T1000 (cell line): ENCODE data around the gene TAF11L7.
"Not testable (repeated sequence)": the region's sequence is repeated elsewhere in the genome, so short reads cannot be mapped to it uniquely, and the experiment has no call there.

Experiments used
- DNase-seq: peaks from one replicate; lab custom pipeline; 2025; ENCODE audit warnings: mixed read lengths; lab: John Stamatoyannopoulos, UW

Gene TAF11L7

DNA sequence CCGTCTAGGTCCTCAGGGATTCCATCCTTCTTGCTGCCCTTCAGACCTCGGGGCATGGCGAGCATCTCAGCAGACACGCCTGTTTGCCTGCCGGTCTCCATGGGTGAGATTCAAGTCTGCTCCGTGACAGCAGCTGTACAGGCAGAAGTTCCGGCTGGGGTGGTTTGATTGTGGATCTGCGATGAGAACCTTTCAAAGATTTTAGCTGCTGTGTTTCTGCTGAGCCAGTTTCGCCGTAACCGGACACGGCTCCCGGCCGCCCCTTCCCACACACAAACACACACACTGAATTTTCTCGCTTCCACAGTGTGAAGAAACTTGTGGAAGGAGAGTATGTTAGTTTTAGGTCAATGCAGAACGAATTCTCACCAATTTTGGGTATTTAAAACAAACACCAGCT is at the start of gene TAF11L7:
TAF11L7 (minus strand) TSS at position 101 of the 400 bp plus-strand sequence.
- not testable (repeated sequence) for DNase-seq

DNA sequence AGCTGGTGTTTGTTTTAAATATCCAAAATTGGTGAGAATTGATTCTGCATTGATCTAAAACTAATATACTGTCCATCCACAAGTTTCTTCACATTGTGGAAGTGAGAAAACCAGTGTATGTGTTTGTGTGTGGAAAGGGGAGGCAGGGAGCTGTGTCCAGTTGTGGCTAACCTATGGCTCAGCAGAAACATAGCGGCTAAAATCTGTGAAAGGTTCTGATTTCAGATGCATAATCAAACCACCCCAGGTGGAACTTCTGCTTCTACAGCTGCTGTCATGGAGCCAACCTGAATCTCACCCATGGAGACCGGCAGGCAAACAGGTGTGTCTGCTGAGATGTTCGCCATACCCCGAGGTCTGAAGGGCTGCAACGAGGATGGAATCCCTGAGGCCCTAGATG is 48.6 kb upstream of the TAF11L7 start, which contains the start of gene TAF11L14:
TAF11L14 (plus strand) TSS at position 301 of the 400 bp plus-strand sequence.
- no peak for DNase-seq

DNA sequence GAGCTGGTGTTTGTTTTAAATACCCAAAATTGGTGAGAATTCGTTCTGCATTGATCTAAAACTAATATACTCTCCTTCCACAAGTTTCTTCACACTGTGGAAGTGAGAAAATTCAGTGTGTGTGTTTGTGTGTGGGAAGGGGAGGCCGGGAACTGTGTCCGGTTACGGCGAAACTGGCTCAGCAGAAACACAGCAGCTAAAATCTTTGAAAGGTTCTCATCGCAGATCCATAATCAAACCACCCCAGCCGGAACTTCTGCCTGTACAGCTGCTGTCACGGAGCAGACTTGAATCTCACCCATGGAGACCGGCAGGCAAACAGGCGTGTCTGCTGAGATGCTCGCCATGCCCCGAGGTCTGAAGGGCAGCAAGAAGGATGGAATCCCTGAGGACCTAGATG is 46.2 kb upstream of the TAF11L7 start, which contains the start of gene TAF11L13:
TAF11L13 (plus strand) TSS at position 301 of the 400 bp plus-strand sequence.
- not testable (repeated sequence) for DNase-seq

DNA sequence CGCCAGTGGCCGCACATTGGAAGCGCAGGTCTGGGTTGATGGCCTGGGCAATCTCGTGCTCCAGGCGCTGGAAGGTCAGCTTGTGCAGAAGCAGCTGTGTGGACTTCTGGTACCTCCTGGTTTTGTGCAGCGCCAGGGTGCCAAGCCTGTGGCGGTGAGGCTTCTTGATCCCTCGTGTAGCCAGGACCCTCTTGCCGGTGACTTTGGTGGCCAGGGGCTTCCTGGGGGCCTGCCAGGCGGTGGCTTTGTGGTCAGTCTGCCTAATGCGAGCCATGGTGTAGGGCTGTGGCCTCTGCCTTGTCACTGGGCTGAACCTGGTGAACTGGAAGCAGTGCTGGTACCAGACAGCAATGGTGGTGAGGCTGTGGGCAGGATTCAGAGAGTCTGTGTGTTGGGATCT is 40.1 kb upstream of the TAF11L7 start:
- no peak for DNase-seq

DNA sequence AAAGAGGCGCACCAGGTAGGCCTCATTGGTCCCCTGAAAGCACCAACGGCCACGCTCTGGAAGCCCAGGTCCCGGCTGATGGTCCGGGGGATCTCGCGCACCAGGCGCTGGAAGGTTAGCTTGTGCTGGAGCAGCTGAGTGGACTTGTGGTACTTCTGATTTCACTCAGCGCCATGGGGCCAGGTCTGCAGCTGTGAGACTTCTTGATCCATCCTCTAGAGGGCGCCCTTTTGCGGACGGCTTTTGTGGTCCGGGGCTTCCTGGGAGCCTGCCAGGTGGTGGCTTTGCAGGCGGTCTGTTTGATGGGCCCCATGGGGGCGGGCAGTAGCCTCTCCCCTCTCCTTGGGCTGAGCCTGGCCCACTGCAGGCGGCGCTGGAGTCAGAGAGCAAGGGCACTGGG is 35.1 kb upstream of the TAF11L7 start:
- no peak for DNase-seq

DNA sequence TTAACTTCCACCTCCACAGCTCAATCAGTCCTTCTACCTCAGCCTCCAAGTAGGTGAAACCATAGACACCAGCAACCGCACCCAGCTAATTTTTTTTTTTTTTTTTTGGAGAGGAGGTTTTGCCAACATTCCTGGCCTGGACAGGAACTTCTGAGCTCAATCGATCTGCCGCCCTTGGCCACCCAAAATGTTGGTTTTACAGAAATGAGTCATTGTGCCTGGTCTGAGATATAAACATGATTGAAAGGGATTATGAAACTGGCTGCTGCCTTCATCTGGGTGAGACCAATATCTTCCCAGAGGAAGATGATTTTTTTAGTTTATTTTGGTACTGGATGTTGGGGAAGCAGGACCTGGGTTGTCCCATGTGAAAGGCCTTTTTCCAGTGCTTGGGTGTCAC is 33.8 kb upstream of the TAF11L7 start:
- DNase-seq: no peak

DNA sequence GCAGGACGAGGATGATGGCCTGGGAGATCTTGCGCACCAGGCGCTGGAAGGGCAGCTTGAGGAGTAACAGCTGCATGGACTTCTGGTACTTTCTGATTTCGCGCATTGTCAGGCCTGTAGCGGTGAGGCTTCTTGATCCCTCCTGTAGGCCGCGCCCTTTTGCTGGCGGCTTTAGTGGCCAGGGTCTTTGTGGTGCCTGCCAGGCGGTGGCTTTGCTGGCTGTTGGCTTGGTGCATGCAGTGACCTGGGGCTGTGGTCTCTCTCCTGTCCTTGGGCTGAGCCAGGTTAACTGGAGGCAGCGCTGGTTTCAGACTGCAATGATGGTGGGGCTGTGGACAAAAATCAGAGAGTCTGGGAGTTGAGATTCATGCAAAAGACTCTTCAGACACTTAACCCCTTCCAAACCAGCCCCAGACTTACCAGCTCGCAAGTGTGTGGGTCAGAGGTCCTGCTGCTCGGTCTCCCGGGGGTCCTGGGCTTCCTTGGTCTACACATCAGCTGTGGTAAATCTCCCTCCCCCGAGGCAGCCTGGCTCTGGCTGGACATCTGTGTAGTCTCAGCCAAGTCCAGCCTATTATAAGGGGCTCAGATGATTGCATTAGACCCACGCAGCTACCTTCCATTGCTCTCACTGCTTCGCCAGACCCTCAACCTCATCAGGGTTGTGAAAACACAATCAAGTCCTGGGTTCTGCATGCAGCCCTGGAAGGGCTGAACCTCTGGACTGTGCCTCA is 29.5 kb upstream of the TAF11L7 start:
- DNase-seq: no peak

DNA sequence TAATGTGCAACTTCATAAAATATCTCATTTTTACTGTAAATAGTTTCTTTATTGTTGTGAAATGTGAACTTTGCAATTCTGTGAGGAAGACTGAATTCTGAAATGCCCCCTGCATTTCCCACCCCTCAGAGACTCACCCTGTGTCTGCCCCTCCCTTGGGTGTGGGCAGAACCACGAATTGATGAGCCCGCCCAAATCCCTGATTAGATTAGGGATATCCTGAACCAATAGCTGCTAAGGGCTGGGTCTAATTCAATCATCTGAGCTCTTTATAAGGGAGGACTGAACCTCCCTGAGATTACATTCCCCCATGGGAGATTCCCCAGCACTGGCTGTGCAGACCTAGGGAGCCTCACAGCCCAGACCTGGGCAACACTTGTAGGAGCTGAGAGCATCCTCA is 24.5 kb upstream of the TAF11L7 start, which contains the start of gene TAF11L12:
TAF11L12 (plus strand) TSS at position 301 of the 400 bp plus-strand sequence.
- DNase-seq: not testable (repeated sequence)

DNA sequence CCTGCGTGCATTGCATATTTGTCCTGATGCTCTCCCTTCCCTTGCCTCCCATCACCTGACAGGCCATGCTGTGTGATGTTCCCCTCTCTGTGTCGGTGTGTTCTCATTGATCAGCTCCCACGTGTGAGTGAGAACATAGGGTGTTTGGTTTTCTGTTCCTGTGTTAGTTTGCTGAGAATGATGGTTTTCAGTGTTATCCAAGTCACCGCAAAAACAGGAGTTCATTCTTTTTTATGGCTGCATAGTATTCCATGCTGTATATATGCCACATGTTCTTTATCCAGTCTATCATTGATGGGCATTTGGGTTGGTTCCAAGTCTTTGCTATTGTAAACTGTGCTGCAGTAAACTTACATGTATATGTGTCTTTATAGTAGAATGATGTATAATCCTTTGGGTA is 21.9 kb upstream of the TAF11L7 start:
- DNase-seq: not testable (repeated sequence)

DNA sequence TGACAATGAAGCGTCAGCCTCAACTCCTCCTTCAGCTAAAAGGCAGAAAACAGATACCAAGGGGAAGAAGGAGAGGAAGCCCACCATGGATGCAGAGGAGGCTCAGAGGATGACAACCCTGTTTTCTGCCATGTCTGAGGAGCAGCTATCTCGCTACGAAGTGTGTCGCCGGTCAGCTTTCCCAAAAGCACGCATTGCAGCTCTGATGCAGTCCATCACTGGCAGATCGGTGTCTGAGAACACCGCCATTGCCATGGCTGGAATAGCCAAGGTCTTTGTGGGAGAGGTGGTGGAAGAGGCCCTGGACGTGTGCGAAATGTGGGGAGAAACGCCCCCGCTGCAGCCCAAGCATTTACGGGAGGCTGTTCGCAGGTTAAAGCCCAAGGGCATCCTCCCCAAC is 19.4 kb upstream of the TAF11L7 start:
- no peak for DNase-seq

DNA sequence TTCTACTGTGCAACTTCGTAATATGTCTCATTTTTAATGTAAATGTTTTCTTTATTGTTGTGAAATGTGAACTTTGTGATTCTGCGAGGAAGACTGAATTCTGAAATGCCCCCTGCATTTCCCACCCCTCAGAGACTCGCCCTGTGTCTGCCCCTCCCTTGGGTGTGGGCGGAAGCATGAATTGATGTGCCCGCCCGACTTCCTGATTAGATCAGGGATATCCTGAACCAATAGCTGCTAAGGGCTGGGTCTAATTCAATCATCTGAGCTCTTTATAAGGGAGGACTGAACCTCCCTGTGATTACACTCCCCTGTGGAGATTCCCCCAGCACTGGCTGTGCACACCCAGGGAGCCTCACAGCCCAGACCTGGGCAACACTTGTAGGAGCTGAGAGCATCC is 18.3 kb upstream of the TAF11L7 start, which contains the start of gene TAF11L11:
TAF11L11 (plus strand) TSS at position 304 of the 400 bp plus-strand sequence.
- DNase-seq: not testable (repeated sequence)

DNA sequence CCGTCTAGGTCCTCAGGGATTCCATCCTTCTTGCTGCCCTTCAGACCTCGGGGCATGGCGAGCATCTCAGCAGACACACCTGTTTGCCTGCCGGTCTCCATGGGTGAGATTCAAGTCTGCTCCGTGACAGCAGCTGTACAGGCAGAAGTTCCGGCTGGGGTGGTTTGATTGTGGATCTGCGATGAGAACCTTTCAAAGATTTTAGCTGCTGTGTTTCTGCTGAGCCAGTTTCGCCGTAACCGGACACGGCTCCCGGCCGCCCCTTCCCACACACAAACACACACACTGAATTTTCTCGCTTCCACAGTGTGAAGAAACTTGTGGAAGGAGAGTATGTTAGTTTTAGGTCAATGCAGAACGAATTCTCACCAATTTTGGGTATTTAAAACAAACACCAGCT is 12.2 kb upstream of the TAF11L7 start, which contains the start of gene TAF11L10:
TAF11L10 (minus strand) TSS at position 101 of the 400 bp plus-strand sequence.
- not testable (repeated sequence) for DNase-seq

DNA sequence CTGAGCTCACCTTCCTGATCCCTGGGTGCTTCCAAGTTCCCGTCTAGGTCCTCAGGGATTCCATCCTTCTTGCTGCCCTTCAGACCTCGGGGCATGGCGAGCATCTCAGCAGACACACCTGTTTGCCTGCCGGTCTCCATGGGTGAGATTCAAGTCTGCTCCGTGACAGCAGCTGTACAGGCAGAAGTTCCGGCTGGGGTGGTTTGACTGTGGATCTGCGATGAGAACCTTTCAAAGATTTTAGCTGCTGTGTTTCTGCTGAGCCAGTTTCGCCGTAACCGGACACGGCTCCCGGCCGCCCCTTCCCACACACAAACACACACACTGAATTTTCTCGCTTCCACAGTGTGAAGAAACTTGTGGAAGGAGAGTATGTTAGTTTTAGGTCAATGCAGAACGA is 8.7 kb upstream of the TAF11L7 start, which contains the start of gene TAF11L9:
TAF11L9 (minus strand) TSS at position 140 of the 400 bp plus-strand sequence.
- not testable (repeated sequence) for DNase-seq

DNA sequence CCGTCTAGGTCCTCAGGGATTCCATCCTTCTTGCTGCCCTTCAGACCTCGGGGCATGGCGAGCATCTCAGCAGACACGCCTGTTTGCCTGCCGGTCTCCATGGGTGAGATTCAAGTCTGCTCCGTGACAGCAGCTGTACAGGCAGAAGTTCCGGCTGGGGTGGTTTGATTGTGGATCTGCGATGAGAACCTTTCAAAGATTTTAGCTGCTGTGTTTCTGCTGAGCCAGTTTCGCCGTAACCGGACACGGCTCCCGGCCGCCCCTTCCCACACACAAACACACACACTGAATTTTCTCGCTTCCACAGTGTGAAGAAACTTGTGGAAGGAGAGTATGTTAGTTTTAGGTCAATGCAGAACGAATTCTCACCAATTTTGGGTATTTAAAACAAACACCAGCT is 5.3 kb upstream of the TAF11L7 start, which contains the start of gene TAF11L8:
TAF11L8 (minus strand) TSS at position 101 of the 400 bp plus-strand sequence.
- not testable (repeated sequence) for DNase-seq
